Measurements from ENCODE around the gene TRH. TPM values are rescaled to one million over a fixed set of nuclear protein-coding genes. Genes with fewer than 3 reads are reported as not detected.

The TRH gene
- total RNA-seq, 1 donor from 2014 or later: 1.2 TPM

GRCh38 chr3:129952556-129953355 lies 21.8 kb upstream of the TRH start:
- TF ChIP-seq CTCF (IDR thresholded peaks at IDR 0.05) (no peak), POLR2A (IDR thresholded peaks at IDR 0.05) (no peak), POLR2AphosphoS5 (IDR thresholded peaks at IDR 0.05; ENCODE audit: insufficient read depth in 1 of 2, low read depth in 1 of 2) (no peak)
- no peak for DNase-seq (ENCODE audit: extremely low spot score in 2 of 2)
- Histone ChIP-seq H3K36me3 (no peaks in the 10 kb centered on the region), H3K27ac (no peak overlapping the region), H3K27me3 (no peaks in the 10 kb centered on the region), H3K9me3 (no peaks in the 10 kb centered on the region), H3K4me1 (no peaks in the 10 kb centered on the region), H3K4me3 (no peak overlapping the region)
- intact Hi-C loops (cut with DNase I): no loop called here

GRCh38 chr3:129953621-129954020 lies 20.9 kb upstream of the TRH start:
- H3K27me3 ChIP-seq: no peaks in the 10 kb centered on the region
- H3K9me3 ChIP-seq: no peaks in the 10 kb centered on the region
- H3K4me3 ChIP-seq: no peak overlapping the region
- TF ChIP-seq POLR2A (IDR thresholded peaks at IDR 0.05) (no peak), POLR2AphosphoS5 (IDR thresholded peaks at IDR 0.05; ENCODE audit: insufficient read depth in 1 of 2, low read depth in 1 of 2) (no peak), CTCF (IDR thresholded peaks at IDR 0.05) (no peak)
- H3K27ac ChIP-seq: no peak overlapping the region
- intact Hi-C loops (cut with DNase I): no loop called here
- H3K36me3 ChIP-seq: no peaks in the 10 kb centered on the region
- DNase-seq (ENCODE audit: extremely low spot score in 2 of 2): no peak
- no peaks in the 10 kb centered on the region for H3K4me1 ChIP-seq

GRCh38 chr3:129954514-129954913 lies 20.0 kb upstream of the TRH start:
- H3K27ac ChIP-seq: no peak overlapping the region
- intact Hi-C loops (cut with DNase I): no loop called here
- no peaks in the 10 kb centered on the region for H3K27me3 ChIP-seq
- no peaks in the 10 kb centered on the region for H3K9me3 ChIP-seq
- DNase-seq (ENCODE audit: extremely low spot score in 2 of 2): no peak
- H3K4me1 ChIP-seq: no peaks in the 10 kb centered on the region
- no peaks in the 10 kb centered on the region for H3K36me3 ChIP-seq
- H3K4me3 ChIP-seq: no peak overlapping the region
- no peak for TF ChIP-seq CTCF (IDR thresholded peaks at IDR 0.05)
- TF ChIP-seq POLR2A (IDR thresholded peaks at IDR 0.05): no peak
- TF ChIP-seq POLR2AphosphoS5 (IDR thresholded peaks at IDR 0.05; ENCODE audit: insufficient read depth in 1 of 2, low read depth in 1 of 2): no peak

- no peak for DNase-seq (ENCODE audit: extremely low spot score in 2 of 2)
- no peaks in the 10 kb centered on the region for H3K27me3 ChIP-seq
- H3K27ac ChIP-seq: no peak overlapping the region
- no peaks in the 10 kb centered on the region for H3K36me3 ChIP-seq
- H3K4me3 ChIP-seq: no peak overlapping the region
- intact Hi-C loops (cut with DNase I): no loop called here
- peaks cover 12% of the 10 kb centered on the region for H3K4me1 ChIP-seq
- TF ChIP-seq CTCF (IDR thresholded peaks at IDR 0.05) (no peak), POLR2AphosphoS5 (IDR thresholded peaks at IDR 0.05; ENCODE audit: insufficient read depth in 1 of 2, low read depth in 1 of 2) (no peak), POLR2A (IDR thresholded peaks at IDR 0.05) (no peak)
- H3K9me3 ChIP-seq: no peaks in the 10 kb centered on the region
Measured at GRCh38 chr3:129956936-129957335, 17.6 kb upstream of the TRH start.

GRCh38 chr3:129958755-129959154 lies 15.8 kb upstream of the TRH start:
- DNase-seq (ENCODE audit: extremely low spot score in 2 of 2): no peak
- H3K4me3 ChIP-seq: no peak overlapping the region
- no peaks in the 10 kb centered on the region for H3K27me3 ChIP-seq
- no peaks in the 10 kb centered on the region for H3K36me3 ChIP-seq
- intact Hi-C loops (cut with DNase I): no loop called here
- TF ChIP-seq POLR2A (IDR thresholded peaks at IDR 0.05) (no peak), POLR2AphosphoS5 (IDR thresholded peaks at IDR 0.05; ENCODE audit: insufficient read depth in 1 of 2, low read depth in 1 of 2) (no peak), CTCF (IDR thresholded peaks at IDR 0.05) (no peak)
- H3K9me3 ChIP-seq: no peaks in the 10 kb centered on the region
- no peak overlapping the region for H3K27ac ChIP-seq
- H3K4me1 ChIP-seq: peaks cover 12% of the 10 kb centered on the region
